ENCODE measurements around the gene ZBTB7C.

GRCh38 chr18:48323151-48323550 is 86.0 kb downstream of the ZBTB7C start:
- no peak for TF ChIP-seq CTCF (IDR thresholded peaks at IDR 0.05)
- no peak for TF ChIP-seq POLR2A (IDR thresholded peaks at IDR 0.05)
